DND-41 (cell line): ENCODE results near the gene TADA2A.

Experiments
- CTCF ChIP-seq: IDR thresholded peaks from 2 replicates; pipeline ENCODE4 v1.5.1; 2012; ENCODE audit warnings: borderline replicate concordance, low read length, moderate library complexity, mild to moderate bottlenecking; ENCODE audit not compliant: poor library complexity, severe bottlenecking; ENCODE audit errors: extremely low read depth
- EZH2 ChIP-seq: IDR thresholded peaks from 3 replicates; pipeline ENCODE4 v1.6.1; 2012; ENCODE audit warnings: borderline replicate concordance, low read depth, mild to moderate bottlenecking, moderate library complexity, low read length, inconsistent platforms; ENCODE audit not compliant: severe bottlenecking

GRCh38 chr17:37388266-37388665, 18.4 kb upstream of the TADA2A start:
- no peak for TF ChIP-seq CTCF
- TF ChIP-seq EZH2 = no peak
